Spleen (tissue), 11 donors: ENCODE results near the gene TFB1M. TPM values are rescaled to one million over a fixed set of nuclear protein-coding genes. Genes with fewer than 3 reads are reported as not detected.

Experiments
- DNase-seq: peaks from one replicate; pipeline ENCODE4 v3.0.0-alpha.2; 2020
- H3K27ac ChIP-seq, 8 donors: fragments of 200-600 bp; sonication (generic) in 7 of 8; 1 replicate in 4 of 8; 2 replicates in 4 of 8; pipeline versions ENCODE4 v1.5.0 to v1.8.0; 2016 to 2021; ENCODE audit warnings: inconsistent platforms in 4 of 8, mild to moderate bottlenecking in 4 of 8, moderate library complexity in 1 of 8
- H3K27me3 ChIP-seq, 7 donors: fragments of 200-600 bp; sonication (generic) in 6 of 7; replicated peaks in 1 of 7; 1 replicate in 4 of 7; 2 replicates in 3 of 7; pipeline versions ENCODE4 v1.5.0 to v1.8.0; 2016 to 2021; ENCODE audit warnings: inconsistent platforms in 3 of 7, mild to moderate bottlenecking in 1 of 7
- H3K36me3 ChIP-seq, 6 donors: fragments of 200-600 bp; sonication (generic) in 5 of 6; 1 replicate in 4 of 6; 2 replicates in 2 of 6; pipeline versions ENCODE4 v1.5.0 to v1.8.0; 2016 to 2021; ENCODE audit warnings: inconsistent platforms in 2 of 6
- H3K4me1 ChIP-seq, 6 donors: fragments of 200-600 bp; sonication (generic) in 5 of 6; 1 replicate in 3 of 6; 2 replicates in 3 of 6; pipeline versions ENCODE4 v1.5.0 to v1.8.0; 2016 to 2021; ENCODE audit warnings: inconsistent platforms in 3 of 6
- H3K4me3 ChIP-seq, 8 donors: fragments of 200-600 bp; sonication (generic) in 7 of 8; 1 replicate in 4 of 8; 2 replicates in 4 of 8; pipeline versions ENCODE4 v1.5.0 to v1.8.0; 2016 to 2021; ENCODE audit warnings: inconsistent platforms in 4 of 8, mild to moderate bottlenecking in 4 of 8, moderate library complexity in 2 of 8
- H3K9me3 ChIP-seq, 8 donors: fragments of 200-600 bp; sonication (generic) in 7 of 8; 1 replicate in 4 of 8; 2 replicates in 4 of 8; pipeline versions ENCODE4 v1.5.0 to v1.8.0; 2016 to 2021; ENCODE audit warnings: inconsistent platforms in 4 of 8
- CTCF ChIP-seq, 11 experiments: fragments of 200-600 bp in 7 of 11; fragments of 450-650 bp in 4 of 11; sonication (generic) in 4 of 11; IDR thresholded peaks in 8 of 11; conservative IDR thresholded peaks in 3 of 11; 1 replicate in 7 of 11; 2 replicates in 4 of 11; pipeline versions ENCODE4 v1.4.0 to v1.8.0; 2016 to 2021; ENCODE audit warnings: antibody characterized with exemption in 11 of 11, inconsistent platforms in 4 of 11, mild to moderate bottlenecking in 1 of 11
- POLR2A ChIP-seq, 3 donors: fragments of 450-650 bp; IDR thresholded peaks; one replicate each; pipeline ENCODE4 v1.5.1; 2017; ENCODE audit warnings: antibody characterized with exemption in 3 of 3, mild to moderate bottlenecking in 1 of 3
- POLR2AphosphoS5 ChIP-seq, 3 donors: sonication (generic); formaldehyde crosslinking; IDR thresholded peaks; one replicate each; pipeline ENCODE4 v1.5.1; 2017; ENCODE audit warnings: antibody characterized with exemption in 3 of 3
- WGBS, 5 donors: extraction: QIAGEN DNeasy Blood & Tissue Kit in 3 of 5; methylation state at CpG; one replicate each; pipeline versions ENCODE4 v1.1.5 to v1.1.7; 2013 to 2018; 5-methylcytosine and 5-hydroxymethylcytosine counted together
- intact Hi-C: fragments of 100-400 bp; cut with DNase I; formaldehyde crosslinking; loops from one replicate; pipeline ENCODE4 v1.15.0; 2023; ENCODE audit warnings: low total_unique reads
- polyA plus RNA-seq, 3 donors: library from polyadenylated mRNA; stranded (reverse); fragments of 200-250 nt; gene quantifications; one replicate each; pipeline ENCODE4 v1.2.1, GENCODE V29; 2013
- total RNA-seq, 7 donors: library from RNA; depleted of rRNA in 3 of 7; stranded (reverse); fragments of >200 nt in 3 of 7; fragmentation: NEBNext Ultra II Directional in 4 of 7; extraction: Animal tissue kit (Norgen Biotek cat#: 25700) in 4 of 7; gene quantifications; one replicate each; pipeline versions ENCODE4 v1.1.0 to v1.2.1, GENCODE V29; 2016 to 2021
- donor health status: healthy with polysubstance abuse.
- donor health status: DM: no; HTN: no; CAD: no; lungs with moderate emphysema.
- donor health status: DM: no; HTN: no; CAD: no.
- donor health status: Bipolar disorder and iron deficiency.
- donor health status: healthy.
- donor health status: DM: no; HTN: no; CAD: no.
- donor health status: DM: yes; HTN: yes; CAD: no.

TFB1M gene
- total and polyA plus RNA-seq, 10 donors, result 11.4 to 39.2 (median 21.0) TPM

GRCh38 chr6:155212106-155212505 lies 102.2 kb downstream of the TFB1M start:
- H3K27ac ChIP-seq, result no peak overlapping the region
- no peaks in the 10 kb centered on the region for H3K27me3 ChIP-seq
- DNase-seq, result no peak
- no peaks in the 10 kb centered on the region for H3K36me3 ChIP-seq
- TF ChIP-seq CTCF (IDR thresholded peaks at IDR 0.05 in 8 of 11, conservative IDR thresholded peaks at IDR 0.05 in 3 of 11) (no peak), POLR2A (IDR thresholded peaks at IDR 0.05) (no peak), POLR2AphosphoS5 (IDR thresholded peaks at IDR 0.05) (no peak)
- intact Hi-C loops, result no loop called here
- H3K4me1 ChIP-seq, result no peaks in the 10 kb centered on the region
- no peaks in the 10 kb centered on the region for H3K9me3 ChIP-seq
- 88 to 94% (median 91%) methylated on average over 3 of the region's 3 CpGs for WGBS, 5 donors
- no peak overlapping the region for H3K4me3 ChIP-seq

- WGBS, 5 donors, result 57 to 91% (median 75%) methylated on average over 5 of the region's 5 CpGs
- TF ChIP-seq CTCF (IDR thresholded peaks at IDR 0.05 in 8 of 11, conservative IDR thresholded peaks at IDR 0.05 in 3 of 11) (no peak), POLR2A (IDR thresholded peaks at IDR 0.05) (no peak), POLR2AphosphoS5 (IDR thresholded peaks at IDR 0.05) (no peak)
- Histone ChIP-seq H3K4me3 (no peak overlapping the region), H3K4me1 (no peaks in the 10 kb centered on the region), H3K36me3 (no peaks in the 10 kb centered on the region), H3K9me3 (no peaks in the 10 kb centered on the region), H3K27ac (no peak overlapping the region), H3K27me3 (no peaks in the 10 kb centered on the region)
- no peak for DNase-seq
- intact Hi-C loops, result no loop called here
Measured at GRCh38 chr6:155207223-155207622, 107.1 kb downstream of the TFB1M start.

Other genes with a start within 250 kb of the TFB1M start
- not detected for gene CLDN20, start 50.5 kb downstream of the TFB1M start, total RNA-seq
- gene CLDN20, start 50.5 kb downstream of the TFB1M start, polyA plus RNA-seq, result not detected
- not detected for gene NOX3, start 141.4 kb upstream of the TFB1M start, total RNA-seq
- under 1 TPM in 2 of 3 donors, not detected in 1; 0.03 TPM for gene NOX3, start 141.4 kb upstream of the TFB1M start, polyA plus RNA-seq